ENCODE measurements around the gene TPD52L1. TPM values are rescaled to one million over a fixed set of nuclear protein-coding genes. Genes with fewer than 3 reads are reported as not detected.

Gene TPD52L1
- total RNA-seq, 1 experiment from 2014 or later, result 12.4 TPM

GRCh38 chr6:125149256-125150144 is 4.1 kb upstream of the TPD52L1 start:
- Mint-ChIP-seq H3K27ac (no peak overlapping the region), H3K9me3 (peaks cover 3% of the 10 kb centered on the region), H3K4me3 (no peak overlapping the region), H3K27me3 (ENCODE audit: low read depth) (peaks cover 29% of the 10 kb centered on the region), H3K4me1 (peaks cover 6% of the 10 kb centered on the region), H3K36me3 (peaks cover under 1% of the 10 kb centered on the region; the same call in 1 of the 2 replicates)
- TF ChIP-seq ATF1 (CRISPR knock-in tag; IDR thresholded peaks at IDR 0.05) (no peak), ZNF263 (CRISPR knock-in tag; IDR thresholded peaks at IDR 0.05; ENCODE audit: low read depth) (no peak), TEAD4 (CRISPR knock-in tag; IDR thresholded peaks at IDR 0.05) (no peak), ZNF281 (CRISPR knock-in tag; IDR thresholded peaks at IDR 0.05) (no peak), CBFB (CRISPR knock-in tag; IDR thresholded peaks at IDR 0.05; ENCODE audit: low read depth) (no peak), ESRRA (CRISPR knock-in tag; IDR thresholded peaks at IDR 0.05; ENCODE audit: borderline replicate concordance) (no peak), IRF1 (CRISPR knock-in tag; IDR thresholded peaks at IDR 0.05) (no peak)
- DNase-seq (ENCODE audit: low spot score) (no peak), ATAC-seq (no peak)
- ChIA-PET CTCF (no interaction called here), POLR2A (no interaction called here)

GRCh38 chr6:125151700-125152099 is 1.9 kb upstream of the TPD52L1 start:
- no peak for TF ChIP-seq CTCF (IDR thresholded peaks at IDR 0.05)
- no peak for TF ChIP-seq E2F4 (CRISPR knock-in tag; IDR thresholded peaks at IDR 0.05; ENCODE audit: borderline replicate concordance, low read depth)
- TF ChIP-seq MXD4 (CRISPR knock-in tag; IDR thresholded peaks at IDR 0.05; ENCODE audit: borderline replicate concordance), result no peak
- no peak for TF ChIP-seq ZNF396 (CRISPR knock-in tag; IDR thresholded peaks at IDR 0.05; ENCODE audit: borderline replicate concordance)
- TF ChIP-seq STAT6 (CRISPR knock-in tag; conservative IDR thresholded peaks at IDR 0.05; ENCODE audit: low read depth), result no peak
- TF ChIP-seq JAZF1 (CRISPR knock-in tag; IDR thresholded peaks at IDR 0.05), result no peak
- TF ChIP-seq ZBTB43 (CRISPR knock-in tag; IDR thresholded peaks at IDR 0.05), result no peak
- no peak for TF ChIP-seq RELA (CRISPR knock-in tag; IDR thresholded peaks at IDR 0.05; ENCODE audit: borderline replicate concordance)
- TF ChIP-seq MYBL2 (CRISPR knock-in tag; IDR thresholded peaks at IDR 0.05), result no peak
- no peak for TF ChIP-seq HMGA2 (CRISPR knock-in tag; IDR thresholded peaks at IDR 0.05)
- TF ChIP-seq ZNF138 (CRISPR knock-in tag; conservative IDR thresholded peaks at IDR 0.05), result no peak
- TF ChIP-seq ERG (CRISPR knock-in tag; IDR thresholded peaks at IDR 0.05), result no peak
- TF ChIP-seq CBFB (CRISPR knock-in tag; IDR thresholded peaks at IDR 0.05; ENCODE audit: low read depth), result no peak
- no peak for TF ChIP-seq NFYB (CRISPR knock-in tag; conservative IDR thresholded peaks at IDR 0.05; ENCODE audit: low read depth)
- no peak for TF ChIP-seq NR1H2 (CRISPR knock-in tag; IDR thresholded peaks at IDR 0.05)
- no peak for TF ChIP-seq EMX1 (CRISPR knock-in tag; IDR thresholded peaks at IDR 0.05)
- no peak for ATAC-seq
- CTCF ChIA-PET, result no interaction called here
- Mint-ChIP-seq H3K4me1 (peaks cover 15% of the 10 kb centered on the region), H3K4me3 (no peak overlapping the region), H3K9me3 (peaks cover 3% of the 10 kb centered on the region; the same call in 1 of the 2 replicates), H3K36me3 (no peaks in the 10 kb centered on the region), H3K27ac (no peak overlapping the region), H3K27me3 (ENCODE audit: low read depth) (peaks cover 47% of the 10 kb centered on the region)
- POLR2A ChIA-PET, result no interaction called here
- DNase-seq (ENCODE audit: low spot score), result no peak

Measured in WTC11 (cell line).